HepG2 (cell line): Measurements from ENCODE around the gene SOX9. TPM values are rescaled to one million over a fixed set of nuclear protein-coding genes. Genes with fewer than 3 reads are reported as not detected.

Experiments used
- ARID2 ChIP-seq: sonication (generic); formaldehyde crosslinking; IDR thresholded peaks from 2 replicates; pipeline ENCODE4 v1.8.1; 2022; ENCODE audit warnings: mild to moderate bottlenecking, missing genetic modification reagents, borderline replicate concordance
- ARID3A ChIP-seq: IDR thresholded peaks from 2 replicates; pipeline ENCODE4 v1.6.1; 2012; ENCODE audit warnings: low read depth, low read length, improper control_type of control experiment
- DRAP1 ChIP-seq: IDR thresholded peaks from 2 replicates; pipeline ENCODE4 v1.6.1; 2016; ENCODE audit warnings: missing genetic modification reagents, missing compliant biosample characterization
- HOXA5 ChIP-seq: sonication (generic); formaldehyde crosslinking; IDR thresholded peaks from 2 replicates; pipeline ENCODE4 v1.4.0; 2020; ENCODE audit warnings: missing genetic modification reagents
- IKZF5 ChIP-seq: IDR thresholded peaks from 2 replicates; pipeline ENCODE4 v1.6.1; 2018; ENCODE audit warnings: missing genetic modification reagents, mild to moderate bottlenecking, missing compliant biosample characterization
- NONO ChIP-seq, 2 experiments: fragments of 450-650 bp in 1 of 2; sonication (generic) in 1 of 2; formaldehyde crosslinking in 1 of 2; IDR thresholded peaks in 1 of 2; conservative IDR thresholded peaks in 1 of 2; 2 replicates each; pipeline versions ENCODE4 v1.6.1 to v1.8.0; 2017 to 2022; ENCODE audit warnings: mild to moderate bottlenecking in 1 of 2, missing genetic modification reagents in 1 of 2, moderate library complexity in 1 of 2
- PATZ1 ChIP-seq: sonication (generic); formaldehyde crosslinking; IDR thresholded peaks from 2 replicates; pipeline ENCODE4 v1.4.0; 2020; ENCODE audit warnings: missing genetic modification reagents
- REST ChIP-seq, 2 experiments: IDR thresholded peaks; 2 replicates each; pipeline ENCODE4 v1.6.1; 2011 to 2012; ENCODE audit warnings: low read length in 2 of 2, borderline replicate concordance in 1 of 2, low read depth in 1 of 2, mild to moderate bottlenecking in 1 of 2, moderate library complexity in 1 of 2
- TFE3 ChIP-seq: IDR thresholded peaks from 2 replicates; pipeline ENCODE4 v1.6.1; 2016
- XBP1 ChIP-seq: sonication (generic); formaldehyde crosslinking; IDR thresholded peaks from 2 replicates; pipeline ENCODE4 v1.5.0; 2020; ENCODE audit warnings: missing genetic modification reagents
- ZMAT3 ChIP-seq: sonication (generic); formaldehyde crosslinking; conservative IDR thresholded peaks from 2 replicates; pipeline ENCODE4 v1.7.0; 2021; ENCODE audit warnings: missing genetic modification reagents
- ZNF18 ChIP-seq: sonication (generic); formaldehyde crosslinking; IDR thresholded peaks from 2 replicates; pipeline ENCODE4 v1.8.0; 2022; ENCODE audit warnings: mild to moderate bottlenecking, missing genetic modification reagents; ENCODE audit not compliant: insufficient replicate concordance
- ZNF224 ChIP-seq: sonication (generic); formaldehyde crosslinking; IDR thresholded peaks from 2 replicates; pipeline ENCODE4 v1.5.0; 2020; ENCODE audit warnings: mild to moderate bottlenecking, missing genetic modification reagents
- ZNF350 ChIP-seq: sonication (generic); formaldehyde crosslinking; IDR thresholded peaks from 2 replicates; pipeline ENCODE4 v1.4.0; 2020; ENCODE audit warnings: mild to moderate bottlenecking, low read depth, missing genetic modification reagents, borderline replicate concordance
- ZNF44 ChIP-seq: sonication (generic); formaldehyde crosslinking; IDR thresholded peaks from 2 replicates; pipeline ENCODE4 v1.5.1; 2020; ENCODE audit warnings: mild to moderate bottlenecking, missing genetic modification reagents
- polyA plus RNA-seq, 8 experiments: library from polyadenylated mRNA; depleted of rRNA in 3 of 8; stranded (reverse) in 7 of 8; unstranded in 1 of 8; fragments of >200 nt; fragmentation: Illumina TruSeq in 4 of 8; extraction: Trizol in 4 of 8; gene quantifications; 2 replicates each; pipeline versions ENCODE4 v1.2.1 to v1.2.3, GENCODE V29; 2011 to 2016; ENCODE audit warnings: low read depth in 4 of 8, missing spikeins in 1 of 8, mixed read lengths in 1 of 8; ENCODE audit not compliant: insufficient read depth in 1 of 8
- total RNA-seq, 5 experiments: library from RNA; depleted of rRNA; stranded (reverse); fragments of >200 nt; fragmentation: Illumina TruSeq; extraction: Trizol; gene quantifications; 2 replicates each; pipeline ENCODE4 v1.2.3, GENCODE V29; 2016; ENCODE audit warnings: low read depth in 1 of 5

Gene SOX9
- total and polyA plus RNA-seq, 2 of the 13 experiments (the other 11 are each of a cell fraction or from before 2014, with no cell fraction given) = 16.1 to 27.6 TPM

GRCh38 chr17:72118335-72119076 lies 2.3 kb upstream of the SOX9 start (continued):
- TF ChIP-seq REST (IDR thresholded peaks at IDR 0.05; ENCODE audit: borderline replicate concordance in 1 of 2, low read depth in 1 of 2, low read length in 2 of 2) (no peak), ZNF44 (CRISPR knock-in tag) (no peak), ARID2 (no peak), ZNF350 (CRISPR knock-in tag) (no peak), HOXA5 (CRISPR knock-in tag) (0 out of 2 replicates have a peak, but pooled peaks have one; percentile 34), ARID3A (no peak), XBP1 (CRISPR knock-in tag) (no peak), TFE3 (CRISPR knock-in tag) (no peak), ZMAT3 (no peak), NONO (IDR thresholded peaks at IDR 0.05) (no peak), NONO (CRISPR knock-in tag; conservative IDR thresholded peaks at IDR 0.05) (no peak), PATZ1 (no peak), DRAP1 (CRISPR knock-in tag) (no peak), ZNF224 (no peak), ZNF18 (CRISPR knock-in tag) (no peak), IKZF5 (CRISPR knock-in tag) (no peak; the same call in 1 of the 2 replicates)
